Type B pancreatic cell (in vitro differentiated cells): ENCODE results near the gene SMTNL2. TPM values are rescaled to one million over a fixed set of nuclear protein-coding genes. Genes with fewer than 3 reads are reported as not detected.

Experiments used
- DNase-seq: peaks from one replicate; pipeline ENCODE4 v3.0.0; 2021; ENCODE audit warnings: mixed read lengths; ENCODE audit not compliant: unreplicated experiment; ENCODE audit errors: extremely low spot score
- H3K27ac Mint-ChIP-seq: 2 replicates; pipeline ENCODE4 v1.8.0; 2021; ENCODE audit warnings: mild to moderate bottlenecking, mixed read lengths
- H3K27me3 Mint-ChIP-seq: 2 replicates; pipeline ENCODE4 v1.8.0; 2021; ENCODE audit warnings: mixed read lengths
- H3K36me3 Mint-ChIP-seq: 2 replicates; pipeline ENCODE4 v1.8.0; 2021; ENCODE audit warnings: mixed read lengths
- H3K4me1 Mint-ChIP-seq: one replicate; pipeline ENCODE4 v1.8.0; 2021; ENCODE audit warnings: mixed read lengths; ENCODE audit not compliant: unreplicated experiment
- H3K4me3 Mint-ChIP-seq: 2 replicates; pipeline ENCODE4 v1.8.0; 2021; ENCODE audit warnings: mild to moderate bottlenecking, mixed read lengths
- H3K9me3 Mint-ChIP-seq: 2 replicates; pipeline ENCODE4 v1.8.0; 2021; ENCODE audit warnings: mixed read lengths
- total RNA-seq: library from RNA; stranded (reverse); gene quantifications from 2 replicates; pipeline ENCODE4 v1.2.1, GENCODE V29; 2021; ENCODE audit warnings: low replicate concordance
- TF ChIP-seq, protein P1 (sequence below): fragments of 200-600 bp; sonication (generic); conservative IDR thresholded peaks from 2 replicates; pipeline ENCODE4 v1.5.0; 2021; ENCODE audit warnings: antibody characterized with exemption, mild to moderate bottlenecking

SMTNL2 gene
- total RNA-seq, 1 donor from 2014 or later = 25.5 TPM

DNA sequence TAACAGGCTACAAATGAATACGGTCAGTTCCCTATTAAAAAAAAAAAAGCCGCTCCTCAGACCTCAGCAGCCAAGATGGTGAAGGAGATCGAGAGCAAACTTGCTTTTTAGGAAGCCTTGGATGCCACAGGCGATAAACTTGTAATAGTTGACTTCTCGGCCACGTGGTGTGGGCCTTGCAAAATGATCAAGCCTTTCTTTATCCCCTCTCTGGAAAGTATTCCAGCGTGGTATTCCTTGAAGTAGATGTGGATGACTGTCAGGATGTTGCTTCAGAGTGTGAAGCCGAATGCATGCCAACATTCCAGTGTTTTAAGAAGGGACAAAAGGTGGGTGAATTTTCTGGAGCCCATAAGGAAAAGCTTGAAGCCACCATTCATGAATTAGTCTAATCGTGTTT, 12.2 kb upstream of the SMTNL2 start:
- H3K36me3 Mint-ChIP-seq = no peaks in the 10 kb centered on the region
- H3K4me1 Mint-ChIP-seq = peaks cover 26% of the 10 kb centered on the region
- H3K4me3 Mint-ChIP-seq = no peak overlapping the region
- H3K9me3 Mint-ChIP-seq = no peaks in the 10 kb centered on the region
- TF ChIP-seq, protein P1, sequence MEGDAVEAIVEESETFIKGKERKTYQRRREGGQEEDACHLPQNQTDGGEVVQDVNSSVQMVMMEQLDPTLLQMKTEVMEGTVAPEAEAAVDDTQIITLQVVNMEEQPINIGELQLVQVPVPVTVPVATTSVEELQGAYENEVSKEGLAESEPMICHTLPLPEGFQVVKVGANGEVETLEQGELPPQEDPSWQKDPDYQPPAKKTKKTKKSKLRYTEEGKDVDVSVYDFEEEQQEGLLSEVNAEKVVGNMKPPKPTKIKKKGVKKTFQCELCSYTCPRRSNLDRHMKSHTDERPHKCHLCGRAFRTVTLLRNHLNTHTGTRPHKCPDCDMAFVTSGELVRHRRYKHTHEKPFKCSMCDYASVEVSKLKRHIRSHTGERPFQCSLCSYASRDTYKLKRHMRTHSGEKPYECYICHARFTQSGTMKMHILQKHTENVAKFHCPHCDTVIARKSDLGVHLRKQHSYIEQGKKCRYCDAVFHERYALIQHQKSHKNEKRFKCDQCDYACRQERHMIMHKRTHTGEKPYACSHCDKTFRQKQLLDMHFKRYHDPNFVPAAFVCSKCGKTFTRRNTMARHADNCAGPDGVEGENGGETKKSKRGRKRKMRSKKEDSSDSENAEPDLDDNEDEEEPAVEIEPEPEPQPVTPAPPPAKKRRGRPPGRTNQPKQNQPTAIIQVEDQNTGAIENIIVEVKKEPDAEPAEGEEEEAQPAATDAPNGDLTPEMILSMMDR = no peak
- no peak for DNase-seq
- no peak overlapping the region for H3K27ac Mint-ChIP-seq
- H3K27me3 Mint-ChIP-seq = no peaks in the 10 kb centered on the region

DNA sequence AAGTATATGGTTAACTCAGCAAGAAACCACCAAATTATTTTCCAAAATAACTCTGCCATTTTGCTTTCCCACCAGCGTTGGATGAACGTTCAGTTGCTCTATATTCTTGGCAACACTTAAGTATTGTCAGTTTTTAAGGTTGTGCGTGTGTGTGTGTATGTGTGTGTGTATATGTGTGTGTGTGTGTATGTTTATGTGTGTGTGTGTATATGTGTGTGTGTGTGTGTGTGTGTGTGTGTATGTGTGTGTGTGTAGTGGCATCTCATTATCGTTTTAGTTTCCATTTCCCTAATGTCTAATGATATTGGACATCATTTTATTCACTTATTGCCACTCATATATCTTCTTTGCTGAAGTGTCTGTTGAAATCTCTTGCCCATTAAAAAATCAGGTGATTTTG, 11.2 kb upstream of the SMTNL2 start:
- Mint-ChIP-seq H3K27me3 (no peaks in the 10 kb centered on the region), H3K4me3 (no peak overlapping the region), H3K36me3 (no peaks in the 10 kb centered on the region), H3K4me1 (peaks cover 25% of the 10 kb centered on the region), H3K9me3 (no peaks in the 10 kb centered on the region), H3K27ac (no peak overlapping the region)
- TF ChIP-seq, protein P1 = no peak
- no peak for DNase-seq

DNA sequence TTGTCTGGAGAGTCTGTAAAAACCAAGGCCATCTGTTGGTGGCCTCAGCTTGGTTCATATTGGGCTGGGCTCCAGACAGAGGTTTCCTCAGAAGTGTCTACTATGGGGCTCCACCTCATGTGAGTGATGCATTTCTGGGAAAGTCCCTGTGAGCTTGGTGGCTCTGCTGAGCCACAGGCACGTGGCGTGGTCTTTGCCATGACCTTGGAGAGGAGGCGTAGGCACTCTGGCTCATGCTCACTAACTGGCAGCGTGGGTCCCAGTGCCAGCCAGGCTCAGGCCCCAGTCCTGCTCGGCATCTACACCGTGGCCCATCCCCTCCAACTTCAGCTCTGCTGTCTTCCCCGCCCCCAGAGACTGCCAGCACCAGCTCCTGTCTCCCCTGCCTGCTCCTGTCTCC, 10.7 kb upstream of the SMTNL2 start:
- Mint-ChIP-seq H3K9me3 (no peaks in the 10 kb centered on the region), H3K27ac (no peak overlapping the region), H3K27me3 (no peaks in the 10 kb centered on the region), H3K4me3 (no peak overlapping the region), H3K4me1 (peaks cover 25% of the 10 kb centered on the region), H3K36me3 (no peaks in the 10 kb centered on the region)
- TF ChIP-seq, protein P1 = no peak
- DNase-seq = no peak

DNA sequence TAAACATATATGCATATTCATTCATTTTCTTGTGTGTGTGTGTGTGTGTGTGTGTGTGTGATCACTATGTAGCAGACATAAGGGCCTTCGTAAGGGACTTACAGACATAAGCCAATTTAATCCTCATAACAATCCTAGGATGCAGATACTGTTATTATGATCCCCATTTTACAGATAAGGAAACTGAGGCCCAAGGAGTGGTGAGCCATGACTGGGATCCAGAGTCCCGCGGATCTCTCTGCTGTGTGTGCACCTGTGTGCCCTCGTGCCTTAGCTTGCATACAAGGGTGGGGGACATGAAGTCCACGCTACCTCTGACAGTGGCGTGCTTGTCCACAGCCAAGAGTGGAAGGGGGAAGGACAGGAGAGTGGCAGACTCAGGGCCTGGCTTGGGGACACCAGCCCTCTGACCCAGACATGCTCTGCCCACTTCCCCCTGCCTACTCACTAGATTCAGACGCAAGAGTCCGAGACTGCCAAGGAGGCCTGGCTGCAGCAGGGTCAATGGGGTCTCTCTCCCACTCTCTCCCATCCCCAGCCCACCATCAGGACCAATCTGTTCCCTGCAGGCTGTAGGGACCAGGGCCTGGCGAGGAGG, 9.8 kb upstream of the SMTNL2 start:
- Mint-ChIP-seq H3K36me3 (no peaks in the 10 kb centered on the region), H3K4me1 (peaks cover 26% of the 10 kb centered on the region), H3K4me3 (no peak overlapping the region), H3K27me3 (no peaks in the 10 kb centered on the region), H3K9me3 (no peaks in the 10 kb centered on the region), H3K27ac (no peak overlapping the region)
- TF ChIP-seq, protein P1 = no peak
- no peak for DNase-seq

GRCh38 chr17:4576161-4576558, 8.2 kb upstream of the SMTNL2 start:
- Mint-ChIP-seq H3K4me1 (peaks cover 28% of the 10 kb centered on the region), H3K9me3 (no peaks in the 10 kb centered on the region), H3K27me3 (no peaks in the 10 kb centered on the region), H3K4me3 (no peak overlapping the region), H3K36me3 (no peaks in the 10 kb centered on the region), H3K27ac (peak overlapping the region; percentile 15)
- TF ChIP-seq, protein P1 = no peak
- DNase-seq = no peak
